Transverse colon (tissue), 4 donors: Measurements from ENCODE around the gene PTPRN2. TPM values are rescaled to one million over a fixed set of nuclear protein-coding genes. Genes with fewer than 3 reads are reported as not detected.

Experiments used
- DNase-seq: peaks from one replicate; pipeline ENCODE4 v3.0.0-alpha.2; 2019
- H3K27ac ChIP-seq, 4 donors: fragments of 200-600 bp; sonication (generic); 2 replicates each; pipeline ENCODE4 v1.5.1; 2016 to 2018; ENCODE audit warnings: inconsistent platforms in 4 of 4
- H3K27me3 ChIP-seq: fragments of 200-600 bp; sonication (generic); 2 replicates; pipeline ENCODE4 v1.5.1; 2017; ENCODE audit warnings: inconsistent platforms
- H3K36me3 ChIP-seq, 4 donors: fragments of 200-600 bp; sonication (generic); 2 replicates each; pipeline ENCODE4 v1.5.1; 2017 to 2019; ENCODE audit warnings: inconsistent platforms in 4 of 4
- H3K4me1 ChIP-seq, 4 donors: fragments of 200-600 bp; sonication (generic); 2 replicates each; pipeline ENCODE4 v1.5.1; 2017 to 2020; ENCODE audit warnings: inconsistent platforms in 4 of 4
- H3K4me3 ChIP-seq, 4 donors: fragments of 200-600 bp; sonication (generic); 1 replicate in 1 of 4; 2 replicates in 3 of 4; pipeline versions ENCODE4 v1.5.1 to v1.6.1; 2017 to 2019; ENCODE audit warnings: inconsistent platforms in 4 of 4
- H3K9me3 ChIP-seq, 2 donors: fragments of 200-600 bp; sonication (generic); 2 replicates each; pipeline ENCODE4 v1.5.1; 2017 to 2019; ENCODE audit warnings: inconsistent platforms in 2 of 2
- CTCF ChIP-seq, 5 experiments: fragments of 200-600 bp in 3 of 5; fragments of 450-650 bp in 2 of 5; sonication (generic) in 3 of 5; IDR thresholded peaks; 1 replicate in 2 of 5; 2 replicates in 3 of 5; pipeline ENCODE4 v1.5.1; 2016 to 2017; ENCODE audit warnings: antibody characterized with exemption in 5 of 5, inconsistent platforms in 3 of 5, mild to moderate bottlenecking in 2 of 5, moderate library complexity in 1 of 5
- EP300 ChIP-seq: sonication (generic); formaldehyde crosslinking; IDR thresholded peaks from one replicate; pipeline ENCODE4 v1.6.1; 2017; ENCODE audit warnings: antibody characterized with exemption, low read depth
- POLR2A ChIP-seq: fragments of 450-650 bp; IDR thresholded peaks from one replicate; pipeline ENCODE4 v1.6.1; 2016; ENCODE audit warnings: antibody characterized with exemption, mild to moderate bottlenecking, moderate library complexity
- POLR2AphosphoS5 ChIP-seq, 3 donors: sonication (generic); formaldehyde crosslinking; IDR thresholded peaks; one replicate each; pipeline ENCODE4 v1.6.1; 2016; ENCODE audit warnings: antibody characterized with exemption in 3 of 3
- WGBS, 2 donors: methylation state at CpG; one replicate each; pipeline ENCODE4 v1.1.5; 2018; ENCODE audit warnings: low coverage in 1 of 2; 5-methylcytosine and 5-hydroxymethylcytosine counted together
- in situ Hi-C, 4 donors: fragments of 200-750 bp; cut with MboI; loops; one replicate each; pipeline versions ENCODE4 v1.15.0 to v1.15.1; 2017; ENCODE audit warnings: low sequenced_read_pairs in 3 of 4, low pct_ligation_motif_present in 1 of 4, low pct_unique_long_range_greater_than_20kb in 1 of 4
- intact Hi-C: fragments of 100-400 bp; cut with DNase I; formaldehyde crosslinking; loops from one replicate; pipeline ENCODE4 v1.15.1; 2023; ENCODE audit warnings: low total_unique reads
- total RNA-seq, 4 donors: library from RNA; depleted of rRNA; stranded (reverse); fragments of >200 nt; gene quantifications; one replicate each; pipeline ENCODE4 v1.1.0, GENCODE V29; 2016

The PTPRN2 gene
- total RNA-seq, 4 donors from 2014 or later, result 15.4 to 31.1 (median 21.8) TPM

GRCh38 chr7:157964016-157964415 is 623.6 kb downstream of the PTPRN2 start:
- TF ChIP-seq CTCF (IDR thresholded peaks at IDR 0.05) (no peak), EP300 (no peak), POLR2AphosphoS5 (IDR thresholded peaks at IDR 0.05) (no peak), POLR2A (no peak)
- in situ Hi-C loops (no loop called here), intact Hi-C loops (no loop called here)
- WGBS, 2 donors, result 77% methylated on average over 8 of the region's 8 CpGs; no CpG with 5 or more reads in 1 of the 2 donors
- peaks cover 19% of the 10 kb centered on the region for H3K27me3 ChIP-seq
- H3K4me3 ChIP-seq, result no peak overlapping the region
- no peaks in the 10 kb centered on the region for H3K4me1 ChIP-seq
- H3K27ac ChIP-seq, result no peak overlapping the region
- no peaks in the 10 kb centered on the region for H3K9me3 ChIP-seq
- DNase-seq, result no peak
- H3K36me3 ChIP-seq, result no peaks in the 10 kb centered on the region

- Histone ChIP-seq H3K27me3 (peaks cover 22% of the 10 kb centered on the region), H3K9me3 (no peaks in the 10 kb centered on the region), H3K36me3 (no peaks in the 10 kb centered on the region), H3K4me1 (no peaks in the 10 kb centered on the region), H3K27ac (no peak overlapping the region), H3K4me3 (no peak overlapping the region)
- intact Hi-C loops (no loop called here), in situ Hi-C loops (no loop called here)
- 74 to 76% methylated on average over 3 to 9 of the region's 9 CpGs for WGBS, 2 donors
- TF ChIP-seq POLR2AphosphoS5 (IDR thresholded peaks at IDR 0.05) (no peak), EP300 (no peak), POLR2A (no peak), CTCF (IDR thresholded peaks at IDR 0.05) (no peak)
- DNase-seq, result no peak
These were observed 624.1 kb downstream of the PTPRN2 start for GRCh38 chr7:157963526-157963925.

GRCh38 chr7:157962458-157963306 is 624.9 kb downstream of the PTPRN2 start:
- Histone ChIP-seq H3K27me3 (peaks cover 22% of the 10 kb centered on the region), H3K4me1 (no peaks in the 10 kb centered on the region), H3K36me3 (no peaks in the 10 kb centered on the region), H3K9me3 (no peaks in the 10 kb centered on the region), H3K4me3 (no peak overlapping the region), H3K27ac (no peak overlapping the region)
- no peak for DNase-seq
- intact Hi-C loops (no loop called here), in situ Hi-C loops (no loop called here)
- TF ChIP-seq EP300 (no peak), POLR2AphosphoS5 (IDR thresholded peaks at IDR 0.05) (no peak), CTCF (IDR thresholded peaks at IDR 0.05) (no peak), POLR2A (no peak)
- WGBS, 2 donors, result 73 to 76% methylated on average over 7 to 15 of the region's 15 CpGs

GRCh38 chr7:157961731-157962457 is 625.7 kb downstream of the PTPRN2 start:
- no peak overlapping the region for H3K27ac ChIP-seq
- intact Hi-C loops, result no loop called here
- peaks cover 22% of the 10 kb centered on the region for H3K27me3 ChIP-seq
- 39 to 42% methylated on average over 13 to 29 of the region's 29 CpGs for WGBS, 2 donors
- H3K36me3 ChIP-seq, result no peaks in the 10 kb centered on the region
- TF ChIP-seq POLR2AphosphoS5 (IDR thresholded peaks at IDR 0.05) (no peak), CTCF (IDR thresholded peaks at IDR 0.05) (no peak), POLR2A (no peak), EP300 (no peak)
- no peaks in the 10 kb centered on the region for H3K4me1 ChIP-seq
- no peaks in the 10 kb centered on the region for H3K9me3 ChIP-seq
- DNase-seq, result no peak
- in situ Hi-C loops, result no loop called here
- no peak overlapping the region for H3K4me3 ChIP-seq
